GM19468 (cell line): Measurements from ENCODE around the gene TMEM33.

ENCODE experiments used
- ATAC-seq: cut with Tn5 transposase; IDR thresholded peaks from one replicate; pipeline ENCODE4 v1.9.1; 2021; ENCODE audit warnings: mild to moderate bottlenecking, moderate library complexity, moderate number of reproducible peaks; ENCODE audit not compliant: unreplicated experiment; ENCODE audit errors: extremely low read depth

The TMEM33 gene

DNA sequence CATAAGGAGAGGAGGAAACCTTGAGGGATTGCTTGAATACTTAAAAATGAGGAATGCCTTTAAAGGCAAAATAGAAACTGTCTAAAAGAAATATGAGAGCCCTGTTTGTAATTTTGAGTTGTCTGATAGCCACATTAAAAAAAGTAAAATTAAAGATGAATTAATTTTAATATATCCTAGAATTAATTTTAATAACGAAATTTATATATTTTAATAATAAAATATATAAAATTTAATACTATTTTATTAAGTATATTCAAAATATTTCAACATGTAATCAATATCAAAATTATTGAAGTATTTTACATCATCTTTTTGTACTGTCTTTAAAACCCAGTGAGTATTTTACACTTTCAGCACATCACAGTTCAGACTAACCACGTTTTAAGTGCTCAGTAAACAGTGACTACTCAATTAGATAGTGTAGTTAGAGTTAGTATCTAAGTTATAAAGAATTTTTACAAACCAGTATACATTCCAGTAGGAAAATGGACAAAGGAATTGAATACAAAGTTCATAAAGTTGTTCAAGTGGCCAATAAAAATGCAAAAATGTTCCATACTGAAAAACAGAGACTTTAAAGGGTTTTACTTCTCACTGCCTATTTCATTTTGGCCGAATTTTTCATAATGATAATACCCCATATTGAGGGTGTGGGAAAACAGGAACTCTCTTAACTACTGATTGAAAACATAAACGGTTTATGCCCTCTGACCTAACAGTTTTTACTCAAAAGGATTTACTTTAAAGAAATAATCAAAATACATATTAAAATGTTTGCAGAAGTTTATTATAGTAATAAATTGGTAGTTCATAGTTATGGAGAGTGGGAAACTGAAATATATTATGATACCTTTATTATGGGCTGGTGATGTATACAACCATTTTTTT is 58.0 kb downstream of the TMEM33 start:
- ATAC-seq = no peak

DNA sequence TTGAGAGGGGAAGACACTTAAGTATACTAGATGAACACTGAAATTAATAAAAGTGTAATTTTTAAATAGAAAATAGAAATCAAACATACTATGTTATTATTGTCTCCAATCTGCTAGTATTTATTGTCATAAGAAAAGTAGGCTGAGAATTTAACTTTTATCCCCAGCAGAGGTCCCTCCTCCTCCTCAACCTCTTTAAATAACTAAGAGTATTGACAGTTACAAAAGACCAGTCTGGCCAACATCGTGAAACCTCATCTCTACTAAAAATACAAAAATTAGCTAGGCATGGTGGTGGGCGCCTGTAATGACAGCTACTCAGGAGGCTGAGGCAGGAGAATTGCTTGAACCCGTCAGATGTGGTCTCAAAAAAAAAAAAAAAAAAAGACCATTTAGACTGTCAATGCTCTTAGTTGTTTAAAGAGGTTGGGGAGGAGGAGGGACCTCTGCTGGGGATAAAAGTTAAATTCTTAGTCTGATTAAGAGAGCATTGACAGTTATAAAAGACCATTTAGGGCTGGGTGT is 59.3 kb downstream of the TMEM33 start:
- no peak for ATAC-seq

DNA sequence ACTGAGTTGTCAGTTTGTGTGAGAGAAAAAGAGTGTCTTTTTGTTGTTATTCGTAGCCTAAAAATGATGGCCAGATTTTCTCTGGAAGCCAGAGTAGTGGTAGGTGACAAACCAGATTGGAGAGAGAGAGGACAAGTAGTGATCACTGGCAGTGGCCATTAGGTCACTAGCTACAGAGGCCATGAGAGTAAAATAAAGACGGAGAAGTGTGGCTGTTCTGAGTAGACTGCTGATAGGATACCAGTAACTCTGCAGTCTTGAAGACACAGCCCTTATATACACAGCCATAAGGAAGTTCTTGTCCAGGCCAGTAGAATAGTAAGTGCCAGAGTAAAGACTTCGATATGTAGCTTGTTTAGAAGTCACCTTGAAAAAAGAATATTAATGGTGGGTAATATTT is 62.8 kb downstream of the TMEM33 start:
- no peak for ATAC-seq

DNA sequence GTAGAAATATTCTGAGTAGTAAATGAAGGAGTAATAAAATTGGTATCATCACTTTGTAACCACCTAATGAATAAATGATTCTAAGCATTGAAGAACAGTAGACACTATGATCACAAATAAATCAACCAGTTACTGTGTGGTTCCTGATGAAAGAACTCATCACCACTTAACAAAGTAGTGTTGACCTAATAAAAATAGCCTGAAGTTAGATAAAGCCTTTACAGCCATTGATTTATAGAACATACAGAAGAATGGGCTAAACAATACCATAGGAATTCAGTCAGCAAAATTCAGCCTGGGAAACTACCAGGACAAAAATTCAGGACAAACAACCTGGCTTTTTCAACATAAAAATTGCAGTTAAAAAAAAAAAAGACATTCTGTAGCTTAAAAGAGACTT is 64.1 kb downstream of the TMEM33 start:
- ATAC-seq = no peak

DNA sequence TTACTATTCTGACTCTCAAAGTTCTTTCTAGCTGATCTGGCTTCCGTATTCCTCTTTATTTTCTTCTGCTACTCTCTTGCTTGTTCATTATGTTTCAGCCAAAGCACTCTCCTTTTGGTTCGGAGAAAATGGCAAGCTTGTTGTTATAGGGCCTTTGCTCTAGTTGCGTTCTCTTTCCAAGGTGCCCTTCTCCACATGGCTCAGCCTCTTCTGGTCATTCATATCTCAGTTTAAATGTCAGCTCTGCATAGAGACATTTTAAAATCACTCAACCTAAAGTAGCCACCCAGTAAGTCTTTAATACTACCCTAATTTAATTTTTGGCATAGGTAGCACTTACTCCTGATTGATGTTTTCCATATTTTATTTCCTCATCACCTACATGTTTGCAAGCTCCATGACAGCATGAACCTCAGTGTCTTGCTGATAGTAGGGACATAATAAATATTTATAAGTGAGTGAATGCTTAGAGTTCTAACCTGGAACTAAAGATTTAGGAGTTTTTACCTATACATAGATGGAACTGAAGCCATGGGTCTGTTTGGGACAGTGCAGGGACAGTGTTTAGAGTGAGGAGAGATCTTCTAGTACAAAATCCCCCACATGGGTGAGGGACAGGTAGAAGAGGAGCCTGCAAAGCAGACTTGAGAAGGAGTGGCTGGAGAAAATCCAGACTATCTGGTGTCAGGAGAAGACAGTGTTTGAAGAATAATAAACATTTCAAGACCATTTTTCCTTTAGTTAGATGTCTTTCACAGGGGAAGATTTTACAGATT is 73.0 kb downstream of the TMEM33 start:
- no peak for ATAC-seq
